Stimulated activated CD4-positive, alpha-beta T cell treated with anti-CD3 and anti-CD28 coated beads, TNF-alpha, amount 100 ng/mL, for 4 hours (primary cell): ENCODE results near the gene UTP3.
"Not testable (repeated sequence)": the region's sequence is repeated elsewhere in the genome, so short reads cannot be mapped to it uniquely, and the experiment has no call there.

Experiments
- DNase-seq, 3 experiments: peaks; one replicate each; pipeline ENCODE4 v3.0.0-alpha.2; 2020; ENCODE audit warnings: low read depth in 3 of 3

The UTP3 gene

GRCh38 chr4:70714079-70714887, 26.0 kb downstream of the UTP3 start:
- DNase-seq = no peak

- no peak for DNase-seq
These were observed 26.8 kb downstream of the UTP3 start for GRCh38 chr4:70715097-70715496.

GRCh38 chr4:70718811-70719604, 30.7 kb downstream of the UTP3 start:
- no peak for DNase-seq

- no peak for DNase-seq
These were observed 33.4 kb downstream of the UTP3 start, which contains the start of gene RUFY3 for GRCh38 chr4:70721747-70722146. TSS of gene RUFY3 (plus strand) at chr4:70721964. CDS start at chr4:70722574, 610 bp downstream.

GRCh38 chr4:70722199-70722791, 34.0 kb downstream of the UTP3 start:
- peak in 2 of 3 experiments; percentile 21 to 37 for DNase-seq

- DNase-seq = no peak
These were observed 36.1 kb downstream of the UTP3 start for GRCh38 chr4:70724463-70724862.

- no peak for DNase-seq
These were observed 37.3 kb downstream of the UTP3 start for GRCh38 chr4:70725633-70726032.

- DNase-seq = not testable (repeated sequence)
These were observed 38.2 kb downstream of the UTP3 start for GRCh38 chr4:70726515-70726914.

- DNase-seq = no peak
These were observed 39.8 kb downstream of the UTP3 start for GRCh38 chr4:70728091-70728490.

- not testable (repeated sequence) for DNase-seq
These were observed 44.5 kb downstream of the UTP3 start for GRCh38 chr4:70732878-70733277.

GRCh38 chr4:70734168-70734954, 46.0 kb downstream of the UTP3 start:
- no peak for DNase-seq

GRCh38 chr4:70734971-70735370, 46.6 kb downstream of the UTP3 start:
- no peak for DNase-seq

- DNase-seq = peak in 1 of 3 experiments; percentile 13
These were observed 47.6 kb downstream of the UTP3 start for GRCh38 chr4:70735915-70736314.

GRCh38 chr4:70737006-70737405, 48.7 kb downstream of the UTP3 start:
- DNase-seq = no peak

- no peak for DNase-seq
These were observed 49.1 kb downstream of the UTP3 start for GRCh38 chr4:70737409-70737808.

- no peak for DNase-seq
These were observed 51.4 kb downstream of the UTP3 start for GRCh38 chr4:70739496-70740337.
